ENCODE results near the gene SYCE1L.

- TF ChIP-seq CTCF (conservative IDR thresholded peaks at IDR 0.05), result no peak
- no peak for TF ChIP-seq EZH2 (IDR thresholded peaks at IDR 0.05; ENCODE audit: low read depth)
These were observed 13.7 kb downstream of the SYCE1L start for GRCh38 chr16:77212741-77213541.

Data from PC-9 (cell line).